IMR-90 (cell line): ENCODE measurements around the gene UBE2G1.

Experiments
- CHD1 ChIP-seq: IDR thresholded peaks from 2 replicates; pipeline ENCODE4 v1.6.1; 2012; ENCODE audit warnings: low read depth, low read length, improper control_type of control experiment
- CTCF ChIP-seq: conservative IDR thresholded peaks from 2 replicates; pipeline ENCODE4 v1.5.1; 2012; ENCODE audit warnings: mild to moderate bottlenecking, low read depth, low read length, improper control_type of control experiment
- POLR2A ChIP-seq: IDR thresholded peaks from 2 replicates; pipeline ENCODE4 v1.6.1; 2012; ENCODE audit warnings: mild to moderate bottlenecking, low read depth, low read length
- RCOR1 ChIP-seq: IDR thresholded peaks from 2 replicates; pipeline ENCODE4 v1.6.1; 2012; ENCODE audit warnings: mild to moderate bottlenecking, low read length, improper control_type of control experiment; ENCODE audit not compliant: insufficient replicate concordance
- SMC3 ChIP-seq: fragments of 150-350 bp; IDR thresholded peaks from 2 replicates; pipeline ENCODE4 v1.6.1; 2016; ENCODE audit warnings: low read depth, mild to moderate bottlenecking, antibody characterized with exemption, low read length, moderate library complexity
- TF ChIP-seq, protein P1 (sequence below): fragments of 150-350 bp; IDR thresholded peaks from 2 replicates; pipeline ENCODE4 v1.6.1; 2017; ENCODE audit warnings: mild to moderate bottlenecking, antibody characterized with exemption, low read length, low read depth

- no peak for TF ChIP-seq CTCF
- no peak for TF ChIP-seq RCOR1
- no peak for TF ChIP-seq POLR2A
- no peak for TF ChIP-seq CHD1
- TF ChIP-seq, protein P1, sequence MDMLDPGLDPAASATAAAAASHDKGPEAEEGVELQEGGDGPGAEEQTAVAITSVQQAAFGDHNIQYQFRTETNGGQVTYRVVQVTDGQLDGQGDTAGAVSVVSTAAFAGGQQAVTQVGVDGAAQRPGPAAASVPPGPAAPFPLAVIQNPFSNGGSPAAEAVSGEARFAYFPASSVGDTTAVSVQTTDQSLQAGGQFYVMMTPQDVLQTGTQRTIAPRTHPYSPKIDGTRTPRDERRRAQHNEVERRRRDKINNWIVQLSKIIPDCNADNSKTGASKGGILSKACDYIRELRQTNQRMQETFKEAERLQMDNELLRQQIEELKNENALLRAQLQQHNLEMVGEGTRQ, result no peak
- TF ChIP-seq SMC3, result no peak
Measured at GRCh38 chr17:4407216-4407615, 40.7 kb upstream of the UBE2G1 start.
